Measurements from ENCODE around the gene ENOX1.
"Not testable (repeated sequence)": the region's sequence is repeated elsewhere in the genome, so short reads cannot be mapped to it uniquely, and the experiment has no call there.

ENOX1 gene

GRCh38 chr13:43473437-43473836 lies 313.3 kb downstream of the ENOX1 start:
- peak; percentile 2 for DNase-seq

- DNase-seq, result no peak
These were observed 313.8 kb downstream of the ENOX1 start for GRCh38 chr13:43472980-43473379.

DNA sequence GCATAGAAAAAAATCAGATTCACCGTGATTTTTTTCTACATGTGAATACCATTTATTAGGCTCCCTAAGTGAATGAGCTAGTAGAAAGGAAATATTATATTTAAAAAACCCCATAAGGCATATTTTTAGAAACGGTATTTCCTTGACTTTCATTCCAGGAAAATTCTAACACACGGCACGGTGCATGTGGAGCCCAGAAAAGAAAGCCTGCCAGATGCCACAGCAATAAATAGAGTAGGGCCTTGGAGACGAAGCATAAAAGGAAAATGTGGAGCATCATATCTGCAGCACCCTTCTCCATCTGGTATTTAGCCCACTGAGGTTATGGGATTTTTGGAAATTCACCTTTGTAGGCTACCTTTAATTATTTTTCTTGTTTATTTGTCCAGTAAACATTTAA lies 314.4 kb downstream of the ENOX1 start:
- DNase-seq, result peak; percentile 19

DNA sequence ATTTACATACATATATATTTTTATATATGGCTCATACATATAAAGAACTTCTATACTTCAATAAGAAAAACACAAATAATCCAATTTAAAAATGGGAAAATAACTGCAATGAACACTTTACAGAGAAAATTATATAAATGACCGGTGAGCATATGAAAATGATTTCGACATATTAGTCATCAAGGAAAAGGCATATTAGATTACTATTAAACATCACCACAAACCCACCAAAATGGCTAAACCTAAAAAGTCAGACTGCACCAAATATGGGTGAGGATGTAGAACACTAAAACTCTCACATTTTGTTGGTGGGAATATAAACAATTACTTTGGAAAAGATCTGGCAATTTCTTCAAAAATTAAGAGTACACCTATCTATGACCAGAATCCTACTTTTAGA lies 316.2 kb downstream of the ENOX1 start:
- DNase-seq, result no peak

DNA sequence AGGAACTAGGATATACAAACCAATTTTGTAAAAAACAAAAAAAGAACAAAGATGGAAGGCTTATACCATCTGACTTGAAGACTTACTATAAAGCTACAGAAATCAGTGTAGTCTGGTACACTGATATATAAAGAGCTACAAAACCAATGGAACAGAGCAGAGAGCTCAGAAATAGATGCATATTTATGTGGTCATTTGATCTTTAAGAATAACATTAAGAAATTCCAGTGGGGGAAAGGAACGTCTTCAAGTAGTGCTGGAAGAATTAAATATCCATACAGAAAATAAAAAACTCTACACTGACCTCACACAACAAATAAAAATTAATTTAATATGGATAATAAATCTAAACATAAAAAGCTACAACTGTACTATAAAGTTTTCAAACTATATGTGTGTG lies 317.0 kb downstream of the ENOX1 start:
- DNase-seq, result no peak

DNA sequence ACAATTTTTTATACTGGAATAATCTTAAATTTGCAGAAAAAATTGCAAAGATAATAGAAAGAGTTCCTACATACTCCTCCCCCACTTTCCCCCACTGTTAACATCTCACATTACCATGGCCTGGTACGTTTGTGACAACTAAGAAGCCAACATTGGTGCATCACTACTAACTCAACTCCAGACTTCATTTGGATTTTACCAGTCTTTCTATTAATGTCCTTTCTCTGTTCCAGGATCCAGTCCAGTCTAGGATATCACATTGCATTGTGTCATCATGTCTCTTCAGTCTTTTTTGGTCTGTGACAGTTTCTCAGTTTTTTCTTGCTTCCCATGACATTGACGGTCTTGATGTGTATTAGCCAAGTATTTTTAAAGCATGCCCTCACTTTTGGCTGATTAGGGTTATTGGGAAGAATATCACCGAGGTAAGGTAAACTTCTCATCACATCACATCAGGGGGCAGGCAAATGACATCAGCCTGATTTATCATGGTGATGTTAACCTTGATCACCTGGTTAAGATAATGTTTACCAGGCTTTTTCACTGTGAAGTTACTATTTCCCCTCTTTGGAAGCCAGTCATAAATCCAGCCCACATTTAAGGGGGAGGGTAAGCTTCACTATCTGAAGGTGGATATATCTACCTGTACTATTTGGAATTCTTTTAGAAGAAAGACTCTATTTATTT lies 322.1 kb downstream of the ENOX1 start:
- DNase-seq, result no peak

GRCh38 chr13:43448605-43449336 lies 338.0 kb downstream of the ENOX1 start:
- DNase-seq, result no peak

GRCh38 chr13:43446126-43446525 lies 340.6 kb downstream of the ENOX1 start:
- DNase-seq, result no peak

- no peak for DNase-seq
These were observed 341.1 kb downstream of the ENOX1 start for GRCh38 chr13:43445668-43446067.

- DNase-seq, result no peak
These were observed 342.7 kb downstream of the ENOX1 start for GRCh38 chr13:43444081-43444480.

GRCh38 chr13:43441899-43442499 lies 344.8 kb downstream of the ENOX1 start:
- no peak for DNase-seq

- no peak for DNase-seq
These were observed 345.3 kb downstream of the ENOX1 start for GRCh38 chr13:43441464-43441863.

- DNase-seq, result no peak
These were observed 352.6 kb downstream of the ENOX1 start for GRCh38 chr13:43434191-43434590.

DNA sequence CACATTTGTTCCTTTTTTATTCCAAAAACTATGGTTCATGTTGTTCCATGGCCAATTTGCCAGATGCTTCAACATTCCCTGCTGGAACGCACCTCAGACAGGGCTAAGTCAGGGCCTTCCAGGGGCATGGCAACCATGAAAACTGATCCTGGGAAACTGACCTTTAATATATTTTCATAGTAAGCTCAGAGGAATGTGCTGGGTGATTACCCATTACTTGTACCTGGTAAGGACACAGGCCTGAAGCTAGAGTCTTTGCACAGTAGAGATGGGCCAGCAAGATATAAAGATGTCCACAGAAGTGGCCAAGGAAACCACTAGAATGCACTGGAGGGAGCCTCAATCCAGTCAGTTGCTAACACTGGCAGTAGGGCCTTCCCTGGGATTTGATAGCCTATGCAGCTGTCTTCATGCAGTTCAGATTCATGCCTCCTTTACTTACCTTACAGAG lies 353.1 kb downstream of the ENOX1 start:
- DNase-seq, result no peak

GRCh38 chr13:43432958-43433357 lies 353.8 kb downstream of the ENOX1 start:
- peak; percentile 16 for DNase-seq

- no peak for DNase-seq
These were observed 354.9 kb downstream of the ENOX1 start for GRCh38 chr13:43431841-43432240.

- no peak for DNase-seq
These were observed 355.5 kb downstream of the ENOX1 start for GRCh38 chr13:43431290-43431716.

- no peak for DNase-seq
These were observed 358.1 kb downstream of the ENOX1 start for GRCh38 chr13:43428545-43429296.

GRCh38 chr13:43426355-43426754 lies 360.4 kb downstream of the ENOX1 start:
- DNase-seq, result no peak

GRCh38 chr13:43425234-43425633 lies 361.5 kb downstream of the ENOX1 start:
- no peak for DNase-seq

DNA sequence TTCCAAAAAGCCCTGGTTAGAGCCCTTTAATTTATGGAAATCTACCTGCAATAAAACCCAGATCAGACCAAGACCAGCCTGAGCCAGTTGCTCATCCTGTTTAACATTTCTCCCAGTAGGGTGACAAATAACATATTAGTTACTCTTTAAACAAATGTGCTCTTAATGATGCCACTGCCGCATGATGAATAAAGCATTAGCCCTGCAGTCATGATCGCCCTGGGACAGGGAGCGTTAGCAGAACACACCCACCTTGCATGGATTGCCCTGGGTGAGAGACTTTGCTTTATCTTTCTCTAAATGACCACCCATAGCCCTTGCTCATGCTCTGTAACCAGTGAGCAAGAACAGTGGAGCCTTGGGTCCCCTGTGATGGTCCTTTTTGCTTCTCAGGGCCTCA lies 362.4 kb downstream of the ENOX1 start:
- no peak for DNase-seq

- DNase-seq, result no peak
These were observed 364.7 kb downstream of the ENOX1 start for GRCh38 chr13:43422116-43422515.

- DNase-seq, result not testable (repeated sequence)
These were observed 369.9 kb downstream of the ENOX1 start for GRCh38 chr13:43416842-43417241.
